Esophagus squamous epithelium (tissue), 5 donors: ENCODE data around the gene KIF18B. TPM values are rescaled to one million over a fixed set of nuclear protein-coding genes. Genes with fewer than 3 reads are reported as not detected.

Experiments
- DNase-seq: peaks from one replicate; lab custom pipeline; 2025; lab: John Stamatoyannopoulos, UW
- H3K27ac ChIP-seq, 4 donors: fragments of 200-600 bp; sonication (generic); one replicate each; pipeline ENCODE4 v1.5.1; 2016 to 2019; ENCODE audit warnings: mild to moderate bottlenecking in 1 of 4
- H3K27me3 ChIP-seq, 4 donors: fragments of 200-600 bp; sonication (generic); 1 replicate in 3 of 4; 2 replicates in 1 of 4; pipeline versions ENCODE4 v1.5.1 to v1.6.0; 2017 to 2021; ENCODE audit warnings: antibody characterized with exemption in 1 of 4
- H3K36me3 ChIP-seq, 3 donors: fragments of 200-600 bp; sonication (generic); one replicate each; pipeline ENCODE4 v1.5.1; 2016 to 2019
- H3K4me1 ChIP-seq, 3 donors: fragments of 200-600 bp; sonication (generic); one replicate each; pipeline ENCODE4 v1.5.1; 2017 to 2019
- H3K4me3 ChIP-seq, 4 donors: fragments of 200-600 bp; sonication (generic); 1 replicate in 3 of 4; 2 replicates in 1 of 4; pipeline ENCODE4 v1.5.1; 2016 to 2019; ENCODE audit warnings: mild to moderate bottlenecking in 2 of 4, moderate library complexity in 1 of 4
- H3K9me3 ChIP-seq, 3 donors: fragments of 200-600 bp; sonication (generic); one replicate each; pipeline ENCODE4 v1.5.1; 2016 to 2019
- CTCF ChIP-seq, 6 experiments: fragments of 450-650 bp in 4 of 6; fragments of 200-600 bp in 2 of 6; sonication (generic) in 2 of 6; IDR thresholded peaks; one replicate each; pipeline ENCODE4 v1.5.1; 2016 to 2019; ENCODE audit warnings: antibody characterized with exemption in 6 of 6, mild to moderate bottlenecking in 4 of 6, moderate library complexity in 4 of 6
- POLR2A ChIP-seq, 4 donors: fragments of 450-650 bp; IDR thresholded peaks; one replicate each; pipeline ENCODE4 v1.6.1; 2017; ENCODE audit warnings: antibody characterized with exemption in 4 of 4, mild to moderate bottlenecking in 4 of 4, moderate library complexity in 3 of 4
- WGBS, 2 donors: methylation state at CpG; one replicate each; pipeline ENCODE4 v1.1.5; 2018; 5-methylcytosine and 5-hydroxymethylcytosine counted together
- intact Hi-C: fragments of 100-400 bp; cut with DNase I; formaldehyde crosslinking; loops from one replicate; pipeline ENCODE4 v1.15.0; 2022
- total RNA-seq, 4 donors: library from RNA; depleted of rRNA; stranded (reverse); fragments of >200 nt; gene quantifications; one replicate each; pipeline ENCODE4 v1.1.0, GENCODE V29; 2016
- donor health status: DM: yes; HTN: yes; CAD: no.

The KIF18B gene
- total RNA-seq, 4 donors from 2014 or later, result 3.3 to 11.1 (median 4.8) TPM

- intact Hi-C loops, result no loop called here
- Histone ChIP-seq H3K27ac (no peak overlapping the region), H3K36me3 (no peaks in the 10 kb centered on the region), H3K9me3 (no peaks in the 10 kb centered on the region), H3K4me1 (peaks cover 0 to 10% (median 8%) of the 10 kb centered on the region in 3 donors), H3K4me3 (no peak overlapping the region), H3K27me3 (peaks cover 0 to 48% (median 1%) of the 10 kb centered on the region in 4 donors)
- TF ChIP-seq POLR2A (IDR thresholded peaks at IDR 0.05) (no peak), CTCF (IDR thresholded peaks at IDR 0.05) (no peak)
- DNase-seq, result no peak
- WGBS, 2 donors, result 64 to 75% methylated on average over 9 to 10 of the region's 10 CpGs
Observed at GRCh38 chr17:44990994-44991393, 43.4 kb upstream of the KIF18B start.

- H3K27me3 ChIP-seq, result peaks cover 0 to 51% (median 1%) of the 10 kb centered on the region in 4 donors
- peaks cover 0 to 10% (median 8%) of the 10 kb centered on the region in 3 donors for H3K4me1 ChIP-seq
- H3K9me3 ChIP-seq, result no peaks in the 10 kb centered on the region
- no peak for DNase-seq
- H3K36me3 ChIP-seq, result no peaks in the 10 kb centered on the region
- no peak for TF ChIP-seq CTCF (IDR thresholded peaks at IDR 0.05)
- TF ChIP-seq POLR2A (IDR thresholded peaks at IDR 0.05), result no peak
- 87 to 88% methylated on average over 16 to 17 of the region's 17 CpGs for WGBS, 2 donors
- no peak overlapping the region for H3K27ac ChIP-seq
- intact Hi-C loops, result no loop called here
- H3K4me3 ChIP-seq, result no peak overlapping the region
Observed at GRCh38 chr17:44989552-44990138, 42.1 kb upstream of the KIF18B start.

- no peak for DNase-seq
- Histone ChIP-seq H3K36me3 (no peaks in the 10 kb centered on the region), H3K9me3 (no peaks in the 10 kb centered on the region), H3K4me1 (peaks cover 0 to 10% (median 8%) of the 10 kb centered on the region in 3 donors), H3K27me3 (peaks cover 0 to 51% (median 1%) of the 10 kb centered on the region in 4 donors), H3K27ac (no peak overlapping the region), H3K4me3 (no peak overlapping the region)
- TF ChIP-seq CTCF (IDR thresholded peaks at IDR 0.05) (no peak), POLR2A (IDR thresholded peaks at IDR 0.05) (no peak)
- intact Hi-C loops, result no loop called here
- 67 to 75% methylated on average over 12 to 14 of the region's 34 CpGs for WGBS, 2 donors
Observed at GRCh38 chr17:44988044-44988942, 40.7 kb upstream of the KIF18B start.

- WGBS, 2 donors, result 80 to 94% methylated on average over 1 to 4 of the region's 4 CpGs
- intact Hi-C loops, result no loop called here
Observed at GRCh38 chr17:44983563-44983962, 36.0 kb upstream of the KIF18B start.

More at GRCh38 chr17:44983563-44983962, 36.0 kb upstream of the KIF18B start:
- Histone ChIP-seq H3K9me3 (no peaks in the 10 kb centered on the region), H3K27me3 (peaks cover 0 to 53% (median 1%) of the 10 kb centered on the region in 4 donors), H3K4me1 (peaks cover 8 to 42% (median 20%) of the 10 kb centered on the region in 3 donors), H3K36me3 (no peaks in the 10 kb centered on the region), H3K27ac (no peak overlapping the region), H3K4me3 (no peak overlapping the region)
- no peak for DNase-seq
- TF ChIP-seq POLR2A (IDR thresholded peaks at IDR 0.05) (no peak), CTCF (IDR thresholded peaks at IDR 0.05) (no peak)
